Hippocampal formation (tissue), 2 donors: ENCODE measurements around the gene PTPDC1.
"Not testable (repeated sequence)": the region's sequence is repeated elsewhere in the genome, so short reads cannot be mapped to it uniquely, and the experiment has no call there.

Source experiments
- DNase-seq, 2 donors: peaks; one replicate each; lab custom pipeline; 2025; lab: John Stamatoyannopoulos, UW

PTPDC1 gene

DNA sequence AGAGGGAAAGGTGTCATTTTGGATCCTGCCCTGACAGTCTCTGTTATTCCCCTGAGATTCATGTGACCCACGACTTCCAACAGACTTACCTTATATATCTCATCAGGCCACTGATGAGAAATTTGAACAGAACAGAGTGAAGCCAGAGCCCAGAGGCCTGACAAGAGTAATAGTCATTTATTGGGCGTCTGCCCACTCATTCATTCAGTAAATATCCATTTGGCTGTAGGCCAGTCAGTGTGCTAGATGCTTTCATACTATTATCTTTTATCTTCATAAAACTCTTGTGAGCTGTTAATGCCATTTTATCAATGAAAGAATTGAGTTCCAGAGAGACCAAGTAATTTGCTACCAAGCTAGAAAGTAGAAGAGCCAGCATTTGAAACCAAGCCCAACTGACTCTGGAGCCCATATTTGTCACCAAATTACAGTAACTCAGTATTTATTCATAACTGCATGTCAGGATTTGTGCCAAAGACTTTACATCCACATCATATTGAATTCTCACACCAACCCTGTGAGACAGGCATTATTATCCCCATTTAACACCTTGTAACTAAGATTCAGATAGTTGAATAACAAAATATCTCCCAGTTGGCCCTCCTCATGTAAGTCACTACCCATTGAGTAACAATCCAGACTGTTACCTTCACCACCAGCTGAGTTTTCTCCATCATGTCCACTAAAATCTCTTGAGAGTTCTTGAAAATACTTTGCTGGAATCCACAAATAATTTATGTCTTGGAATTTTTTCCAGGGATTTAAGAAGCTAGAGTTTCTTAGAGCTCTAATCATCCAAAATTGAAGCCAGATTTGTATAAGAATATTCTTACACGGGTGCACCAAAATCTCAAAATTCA lies 2.5 kb downstream of the PTPDC1 start:
- DNase-seq: no peak

DNA sequence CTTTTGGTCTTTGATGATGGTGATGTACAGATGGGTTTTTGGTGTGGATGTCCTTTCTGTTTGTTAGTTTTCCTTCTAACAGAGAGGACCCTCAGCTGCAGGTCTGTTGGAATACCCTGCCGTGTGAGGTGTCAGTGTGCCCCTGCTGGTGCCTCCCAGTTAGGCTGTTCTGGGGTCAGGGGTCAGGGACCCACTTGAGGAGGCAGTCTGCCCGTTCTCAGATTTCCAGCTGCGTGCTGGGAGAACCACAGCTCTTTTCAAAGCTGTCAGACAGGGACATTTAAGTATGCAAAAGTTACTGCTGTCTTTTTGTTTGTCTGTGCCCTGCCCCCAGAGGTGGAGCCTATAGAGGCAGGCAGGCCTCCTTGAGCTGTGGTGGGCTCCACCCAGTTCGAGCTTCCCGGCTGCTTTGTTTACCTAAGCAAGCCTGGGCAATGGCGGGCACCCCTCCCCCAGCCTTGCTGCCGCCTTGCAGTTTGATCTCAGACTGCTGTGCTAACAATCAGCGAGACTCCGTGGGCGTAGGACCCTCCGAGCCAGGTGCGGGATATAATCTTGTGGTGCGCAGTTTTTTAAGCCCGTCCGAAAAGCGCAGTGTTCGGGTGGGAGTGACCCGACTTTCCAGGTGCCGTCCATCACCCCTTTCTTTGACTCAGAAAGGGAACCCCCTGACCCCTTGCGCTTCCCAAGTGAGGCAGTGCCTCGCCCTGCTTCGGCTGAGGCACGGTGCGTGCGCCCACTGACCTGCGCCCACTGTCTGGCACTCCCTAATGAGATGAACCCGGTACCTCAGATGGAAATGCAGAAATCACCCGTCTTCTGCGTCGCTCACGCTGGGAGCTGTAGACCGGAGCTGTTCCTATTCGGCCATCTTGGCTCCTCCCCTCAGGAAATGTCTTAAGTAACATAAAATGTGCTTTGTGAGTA lies 10.2 kb downstream of the PTPDC1 start:
- not testable (repeated sequence) for DNase-seq

DNA sequence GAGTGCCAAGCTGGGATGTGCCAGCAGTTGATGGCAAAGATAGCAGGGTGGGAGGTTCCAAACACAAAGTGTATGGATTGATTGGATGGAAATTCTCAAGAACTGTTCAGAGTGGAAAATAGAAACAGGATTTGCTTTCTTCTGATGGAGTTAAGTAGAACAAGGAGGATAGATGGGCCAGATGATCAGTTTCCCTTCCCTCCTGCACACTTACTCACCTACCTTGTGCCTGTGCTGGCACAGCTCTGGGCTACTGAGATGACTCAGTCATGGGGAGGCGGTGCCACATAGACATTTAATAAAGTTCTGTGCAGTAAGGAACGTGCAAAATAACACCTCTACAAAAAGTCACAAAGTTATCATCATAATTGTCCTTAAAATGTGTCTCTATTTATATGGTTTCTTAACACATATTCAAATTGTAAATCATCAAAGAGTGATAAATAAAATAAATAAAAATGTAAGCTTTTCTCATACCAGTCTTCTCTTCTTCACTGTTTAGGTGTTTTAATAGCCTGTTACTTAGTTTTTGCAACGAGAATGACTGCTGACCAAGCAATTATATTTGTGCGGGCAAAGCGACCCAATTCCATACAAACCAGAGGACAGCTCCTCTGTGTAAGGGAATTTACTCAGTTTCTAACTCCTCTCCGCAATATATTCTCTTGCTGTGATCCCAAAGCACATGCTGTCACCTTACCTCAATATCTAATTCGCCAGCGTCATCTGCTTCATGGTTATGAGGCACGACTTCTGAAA lies 12.7 kb downstream of the PTPDC1 start:
- DNase-seq: peak in 1 of 2 donors; percentile 35

DNA sequence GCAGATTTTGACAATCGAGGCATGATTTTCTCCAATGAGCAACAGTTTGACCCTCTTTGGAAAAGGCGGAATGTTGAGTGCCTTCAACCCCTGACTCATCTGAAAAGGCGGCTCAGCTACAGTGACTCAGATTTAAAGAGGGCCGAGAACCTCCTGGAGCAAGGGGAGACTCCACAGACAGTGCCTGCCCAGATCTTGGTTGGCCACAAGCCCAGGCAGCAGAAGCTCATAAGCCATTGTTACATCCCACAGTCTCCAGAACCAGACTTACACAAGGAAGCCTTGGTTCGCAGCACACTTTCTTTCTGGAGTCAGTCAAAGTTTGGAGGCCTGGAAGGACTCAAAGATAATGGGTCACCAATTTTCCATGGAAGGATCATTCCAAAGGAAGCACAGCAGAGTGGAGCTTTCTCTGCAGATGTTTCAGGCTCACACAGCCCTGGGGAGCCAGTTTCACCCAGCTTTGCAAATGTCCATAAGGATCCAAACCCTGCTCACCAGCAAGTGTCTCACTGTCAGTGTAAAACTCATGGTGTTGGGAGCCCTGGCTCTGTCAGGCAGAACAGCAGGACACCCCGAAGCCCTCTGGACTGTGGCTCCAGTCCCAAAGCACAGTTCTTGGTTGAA lies 13.6 kb downstream of the PTPDC1 start:
- DNase-seq: no peak

DNA sequence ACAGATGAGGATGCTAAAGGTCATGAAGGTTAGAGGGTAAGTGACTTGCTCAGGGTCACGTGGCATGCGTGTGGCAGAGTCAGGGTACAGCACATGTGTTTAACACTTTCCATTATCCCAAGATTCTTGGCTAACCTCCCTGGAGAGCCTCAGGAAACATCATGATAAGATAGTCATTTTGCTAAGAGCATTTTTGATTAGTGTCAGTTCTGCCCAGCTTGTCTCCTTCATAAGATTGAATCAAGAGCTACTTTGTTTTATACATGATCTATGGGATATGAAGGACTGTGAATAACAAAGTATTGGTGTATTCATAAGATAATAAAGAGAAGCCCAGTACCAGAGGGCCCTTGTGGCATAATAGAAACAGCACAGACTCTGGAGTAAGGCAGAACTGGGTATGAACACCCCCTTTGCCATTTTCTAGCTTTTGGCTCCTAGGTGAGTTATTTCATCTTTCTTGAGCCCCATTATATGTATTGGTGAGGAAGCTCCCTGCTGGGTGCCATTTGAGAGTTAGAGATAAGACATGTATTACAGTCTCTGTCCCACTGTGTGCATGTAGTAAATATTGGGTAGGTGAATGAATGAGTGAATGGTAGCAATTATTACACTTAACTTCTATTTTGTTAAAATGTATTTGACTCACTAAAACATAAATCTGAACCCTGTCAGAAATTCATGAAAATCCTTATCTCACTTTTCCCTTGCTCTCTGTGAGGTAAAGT lies 16.1 kb downstream of the PTPDC1 start:
- no peak for DNase-seq

DNA sequence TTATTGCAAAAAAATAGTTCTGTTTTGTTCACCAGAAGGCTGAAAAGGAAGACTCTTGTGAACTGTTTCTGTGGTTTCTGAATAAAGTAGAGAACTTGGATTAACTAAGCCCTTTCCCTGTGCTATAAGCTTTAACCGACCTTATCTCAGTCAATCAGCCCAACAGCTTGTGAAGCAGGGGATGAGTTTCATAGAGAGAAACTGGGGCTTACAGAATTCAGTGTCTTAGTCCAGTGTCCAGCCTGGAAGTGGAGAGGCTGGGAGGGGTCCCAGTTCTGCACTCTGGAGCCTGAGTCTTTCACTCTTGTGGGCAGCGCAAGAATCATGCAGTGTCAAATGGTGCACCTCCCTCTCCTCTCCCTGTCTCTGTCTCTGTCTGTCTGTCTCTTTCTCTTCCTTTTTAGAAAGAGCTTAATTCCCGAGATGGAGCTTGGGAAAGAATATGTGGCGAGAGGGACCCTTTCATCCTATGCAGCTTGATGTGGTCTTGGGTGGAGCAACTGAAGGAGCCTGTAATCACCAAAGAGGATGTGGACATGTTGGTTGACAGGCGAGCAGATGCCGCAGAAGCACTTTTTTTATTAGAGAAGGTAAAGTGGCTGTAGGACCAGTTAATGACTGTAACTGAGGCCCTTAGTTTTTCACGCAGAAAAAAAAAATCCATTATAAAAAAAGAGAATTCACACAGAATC lies 17.0 kb downstream of the PTPDC1 start:
- no peak for DNase-seq

DNA sequence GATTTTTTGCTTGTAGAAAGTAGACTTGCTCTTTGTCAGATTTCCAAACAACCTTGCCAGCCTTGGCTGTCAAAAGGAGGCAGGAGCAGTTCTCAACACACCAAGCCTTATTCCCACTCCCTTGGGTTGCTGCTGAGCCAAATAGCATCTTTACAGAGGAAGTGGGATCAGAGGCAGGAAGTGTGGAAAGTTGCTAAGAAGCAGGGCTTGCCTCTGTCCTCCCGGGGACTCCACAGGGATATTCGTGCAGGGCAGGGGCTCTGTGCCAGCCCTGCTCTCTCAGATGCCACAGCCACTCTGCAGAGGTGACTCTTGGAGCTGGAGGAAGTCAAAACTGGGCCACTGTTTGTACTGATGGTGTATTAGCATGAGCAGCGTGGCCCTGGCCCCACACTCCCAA lies 24.3 kb downstream of the PTPDC1 start:
- DNase-seq: no peak

DNA sequence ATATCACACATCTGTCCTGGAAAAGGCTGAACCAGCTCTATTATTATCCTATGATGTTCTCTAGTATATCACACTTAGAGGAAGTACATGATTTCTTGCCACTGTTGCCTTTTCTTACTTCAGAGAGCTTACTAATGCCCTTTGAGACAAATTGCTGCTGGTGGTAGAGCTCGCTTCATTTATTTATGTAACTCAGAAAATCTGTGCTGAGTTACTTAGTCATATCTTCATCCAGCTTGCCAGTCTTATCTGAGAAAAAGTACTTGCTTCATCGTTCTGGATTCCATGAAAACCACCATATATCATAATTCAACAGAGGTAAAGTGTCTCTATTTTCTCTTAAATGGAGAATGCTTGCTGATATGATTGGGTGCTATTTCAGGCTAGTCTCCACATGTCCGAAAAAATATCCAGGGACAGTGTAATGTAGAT lies 26.6 kb downstream of the PTPDC1 start:
- DNase-seq: no peak

DNA sequence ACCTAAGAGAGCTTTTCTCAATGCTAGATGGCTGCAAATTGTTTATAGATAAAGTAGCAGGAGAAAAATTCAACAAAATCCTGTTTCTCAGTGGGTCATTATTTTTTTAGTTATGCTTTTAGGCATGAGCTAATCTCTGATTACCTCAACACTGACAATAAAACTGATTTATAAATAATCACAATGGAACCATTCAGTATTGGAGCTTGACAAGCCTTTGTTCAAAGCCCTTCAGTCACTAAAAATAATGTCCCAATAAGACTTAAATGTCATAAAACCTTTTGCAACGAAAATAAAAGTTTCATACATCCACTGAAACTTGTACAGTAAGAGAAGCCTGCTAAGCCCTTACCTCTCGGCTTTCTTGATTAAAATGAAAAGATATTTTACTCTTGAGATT lies 27.2 kb downstream of the PTPDC1 start:
- peak in 1 of 2 donors; percentile 44 for DNase-seq

DNA sequence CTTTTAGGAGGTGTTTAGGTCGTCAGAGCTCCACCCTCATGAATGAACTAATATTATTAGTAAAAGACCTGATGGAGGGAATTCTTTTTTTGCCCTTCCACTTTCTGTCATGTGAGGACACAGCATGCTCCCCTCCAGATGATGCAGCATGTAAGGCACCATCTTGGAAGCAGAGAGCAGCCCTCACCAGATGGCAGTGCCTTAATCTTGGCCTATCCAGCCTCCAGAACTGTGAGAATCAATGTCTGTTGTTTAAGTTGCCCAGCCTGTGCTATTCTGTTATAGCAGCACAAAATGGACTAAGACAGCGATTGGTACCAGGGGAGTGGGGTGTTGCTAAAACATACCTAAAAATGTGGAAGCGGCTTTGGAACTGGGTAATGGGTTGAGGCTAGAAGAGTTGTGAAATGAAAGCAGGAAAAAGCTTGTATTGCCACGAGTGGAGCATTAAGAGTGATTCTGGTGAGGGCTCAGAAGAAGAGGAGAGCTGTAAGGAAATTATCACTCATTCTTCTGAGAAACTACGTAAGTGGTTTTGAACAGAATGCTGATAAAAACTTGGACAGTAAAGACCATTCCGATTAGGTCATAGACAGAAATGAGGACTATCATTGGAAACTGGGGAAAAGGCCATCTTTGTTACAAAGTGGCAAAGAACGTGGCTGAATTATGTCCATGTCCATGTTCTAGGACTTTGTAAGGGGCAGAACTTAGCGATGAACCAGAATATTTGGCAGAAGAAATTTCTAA lies 28.6 kb downstream of the PTPDC1 start:
- DNase-seq: no peak

DNA sequence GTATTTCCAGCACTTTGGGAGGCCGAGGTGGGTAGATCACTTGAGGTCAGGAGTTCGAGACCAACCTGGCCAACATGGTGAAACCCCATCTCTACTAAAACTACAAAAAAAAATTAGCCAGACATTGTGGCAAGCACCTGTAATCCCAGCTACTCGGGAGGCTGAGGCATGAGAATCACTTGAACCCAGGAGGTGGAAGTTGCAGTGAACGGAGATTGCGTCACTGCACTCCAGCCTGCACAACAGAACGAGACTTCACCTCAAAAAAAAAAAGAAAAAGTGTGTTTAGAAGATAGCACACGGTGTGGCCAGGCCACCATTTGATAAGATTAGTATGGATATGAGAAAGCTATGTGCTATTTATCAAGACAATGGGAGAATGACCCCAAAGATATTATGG lies 35.8 kb downstream of the PTPDC1 start:
- DNase-seq: not testable (repeated sequence)

DNA sequence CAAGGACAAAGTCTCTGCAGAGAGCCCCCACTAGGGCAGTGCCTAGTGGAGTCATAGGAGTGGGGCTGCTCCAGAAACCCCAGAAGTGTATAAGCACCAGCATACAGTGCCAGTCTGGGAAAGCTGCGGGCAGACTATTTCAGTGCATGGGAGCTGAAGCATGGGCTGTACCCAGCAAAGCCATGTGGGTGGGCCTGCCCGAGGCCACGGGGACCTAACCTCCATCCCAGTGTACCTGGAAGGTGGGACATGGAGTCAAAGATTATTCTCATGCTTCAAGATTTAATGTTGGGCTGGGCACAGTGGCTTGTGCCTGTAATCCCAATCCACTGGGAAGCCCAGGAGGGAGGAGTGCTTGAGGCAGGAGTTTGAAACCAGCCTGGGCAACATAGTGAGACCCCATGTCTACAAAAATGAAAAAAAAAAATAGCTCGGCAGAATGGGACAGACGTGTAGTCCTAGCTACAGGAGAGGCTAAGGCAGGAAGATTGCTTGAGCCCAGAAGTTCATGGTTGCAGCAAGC lies 36.7 kb downstream of the PTPDC1 start:
- no peak for DNase-seq

DNA sequence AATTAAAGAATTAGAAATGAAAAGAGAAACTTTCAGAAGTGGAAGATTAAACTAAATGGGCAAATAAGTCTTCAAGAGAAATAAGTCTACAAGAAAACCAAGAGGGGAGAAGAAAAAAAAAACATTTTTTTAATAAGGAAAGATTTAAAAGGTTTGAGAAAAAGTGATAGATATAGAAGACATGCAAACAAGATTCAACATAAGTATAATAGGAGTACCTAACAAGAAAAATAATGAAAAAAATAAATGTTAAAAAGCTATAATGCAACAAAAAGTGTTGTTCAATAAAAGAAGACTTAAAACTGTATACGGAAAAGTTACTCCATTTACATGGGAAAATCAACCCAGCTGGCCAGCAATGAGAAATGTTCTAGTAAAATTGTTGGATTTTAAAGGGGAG lies 42.6 kb downstream of the PTPDC1 start:
- no peak for DNase-seq

DNA sequence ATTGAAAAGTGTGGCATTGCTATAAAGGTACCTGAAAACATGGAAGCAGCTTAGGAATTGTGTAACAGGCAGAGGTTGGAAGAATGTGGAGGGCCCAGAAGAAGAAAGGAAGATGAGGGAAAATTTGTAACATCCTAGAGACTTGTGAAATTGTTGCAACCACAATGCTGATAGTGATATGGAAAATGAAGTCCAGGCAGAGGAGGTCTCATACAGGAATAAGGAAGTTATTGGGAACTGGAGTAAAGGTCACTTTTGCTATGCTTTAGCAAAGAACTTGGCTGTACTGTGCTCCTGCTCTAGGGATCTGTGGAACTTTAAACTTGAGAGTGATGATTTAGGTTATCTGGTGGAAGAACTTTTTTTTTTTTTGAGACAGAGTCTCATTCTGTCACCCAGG lies 43.5 kb downstream of the PTPDC1 start:
- DNase-seq: no peak

DNA sequence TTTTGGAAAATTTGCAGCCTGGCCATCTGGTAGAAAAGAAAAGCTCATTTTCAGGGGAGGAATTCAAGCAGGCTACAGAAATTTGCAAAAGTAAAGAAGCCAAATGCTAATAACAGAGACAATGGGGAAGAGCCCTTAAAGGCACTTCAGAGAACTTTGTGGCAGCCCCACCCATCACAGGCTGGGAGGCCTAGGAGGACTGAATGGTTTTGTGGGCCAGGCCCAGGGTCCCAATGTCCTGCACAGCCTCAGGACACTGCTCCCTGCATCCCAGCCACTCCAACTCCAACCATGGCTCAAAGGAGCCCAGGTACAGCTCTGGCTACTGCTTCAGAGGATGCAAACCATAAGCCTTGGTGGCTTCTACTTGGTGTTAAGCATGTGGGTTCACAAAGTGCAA lies 44.3 kb downstream of the PTPDC1 start:
- no peak for DNase-seq

DNA sequence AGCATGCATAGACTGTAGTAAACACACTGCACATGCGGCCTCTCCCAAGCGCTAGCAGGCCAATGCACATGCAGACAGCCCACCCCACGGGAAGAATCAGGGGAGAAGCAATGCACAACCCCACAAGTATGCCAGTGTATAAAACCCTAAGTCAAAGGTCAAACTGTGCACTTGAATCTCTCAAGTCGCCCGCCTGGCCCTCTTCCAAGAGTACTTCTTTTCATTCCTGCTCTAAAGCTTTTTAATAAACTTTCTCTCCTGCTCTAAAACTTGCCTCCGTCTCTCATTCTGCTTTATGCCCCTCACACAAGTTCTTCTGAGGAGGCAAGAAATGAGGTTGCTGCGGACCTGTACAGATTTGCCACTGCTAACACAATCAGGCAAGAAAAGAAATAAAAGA lies 50.4 kb downstream of the PTPDC1 start:
- DNase-seq: no peak

DNA sequence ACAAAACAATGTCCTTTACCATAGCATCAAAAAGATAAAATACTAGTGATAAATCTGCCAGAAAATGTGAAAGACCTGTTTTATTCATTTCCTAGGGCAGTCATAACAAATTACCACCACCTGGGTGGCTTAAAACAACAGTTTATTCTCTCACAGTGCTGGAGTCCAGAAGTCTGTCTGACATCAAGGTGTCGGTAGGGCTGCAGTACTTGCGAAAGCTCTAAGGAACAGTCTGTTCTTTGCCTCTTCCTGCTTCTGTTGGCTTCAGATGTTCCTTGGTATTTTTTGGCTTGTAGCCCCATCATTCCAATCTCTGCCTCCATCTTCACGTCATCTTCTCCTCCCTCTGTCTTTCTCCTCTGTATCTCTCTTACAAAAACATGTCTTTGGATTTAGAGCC lies 51.0 kb downstream of the PTPDC1 start:
- no peak for DNase-seq

DNA sequence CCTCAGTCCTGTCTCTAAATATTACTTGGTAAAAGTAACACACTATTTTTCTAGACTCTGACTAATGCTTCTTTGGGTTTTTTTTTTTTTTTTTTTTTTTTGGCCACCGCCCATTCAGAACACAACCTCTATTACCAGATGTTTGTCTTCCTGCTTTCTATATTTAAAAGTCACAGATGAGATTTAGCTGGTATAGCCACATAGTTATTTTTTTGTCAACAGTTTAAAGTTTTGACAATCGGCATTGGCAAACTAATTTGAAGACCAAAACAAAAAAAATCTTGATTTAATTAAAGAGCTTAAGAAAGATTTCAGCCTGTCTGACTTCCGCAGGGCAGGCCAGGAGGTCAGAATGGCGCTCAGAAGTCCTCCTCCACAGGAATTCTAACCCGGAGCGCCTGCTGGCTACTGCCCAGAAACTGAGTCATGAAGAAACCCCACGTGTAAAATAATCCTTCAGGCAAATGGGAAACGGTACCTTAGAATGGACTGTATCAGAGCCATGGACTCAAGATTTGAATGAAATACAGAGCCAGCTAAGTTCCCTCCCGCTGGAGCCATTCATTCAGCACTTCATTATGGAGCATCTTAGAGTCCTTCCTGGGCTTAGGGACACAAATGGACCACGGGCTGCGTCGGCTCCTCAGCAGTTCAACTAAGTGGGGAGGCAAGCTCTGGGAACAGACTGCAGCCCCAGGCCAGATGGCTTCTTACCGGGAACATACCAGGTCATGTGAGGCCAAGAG lies 55.6 kb downstream of the PTPDC1 start:
- no peak for DNase-seq

DNA sequence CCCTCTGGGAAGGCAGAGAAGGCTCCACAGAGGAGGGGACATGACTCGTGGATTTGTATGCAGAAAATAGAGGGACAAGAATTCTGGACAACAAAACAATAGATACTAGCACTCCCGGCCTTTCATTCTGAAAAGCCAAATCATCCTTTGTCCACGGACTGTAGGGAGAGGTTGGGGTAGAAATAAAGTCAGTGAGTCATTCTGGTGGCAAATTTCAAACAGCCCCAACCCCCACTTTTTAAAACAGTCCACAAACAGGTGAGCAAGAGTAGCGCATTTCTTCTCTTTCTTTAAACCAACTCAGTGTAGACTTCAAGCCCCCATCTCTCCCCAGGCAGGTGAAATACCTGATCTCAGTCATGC lies 56.1 kb downstream of the PTPDC1 start:
- DNase-seq: no peak
